Gastrocnemius medialis (tissue), 4 donors: ENCODE data around the gene FAM117B. TPM values are rescaled to one million over a fixed set of nuclear protein-coding genes. Genes with fewer than 3 reads are reported as not detected.

Experiments
- ATAC-seq, 2 donors: fragments of 150-250 bp; one replicate each; pipeline ENCODE4 v1.9.1; 2016
- DNase-seq, 2 donors: peaks; one replicate each; pipeline ENCODE4 v3.0.0-alpha.2; 2019
- H3K27ac ChIP-seq, 4 donors: fragments of 200-600 bp; sonication (generic); 1 replicate in 1 of 4; 2 replicates in 3 of 4; pipeline ENCODE4 v1.5.1; 2016 to 2018; ENCODE audit warnings: mild to moderate bottlenecking in 2 of 4, moderate library complexity in 1 of 4
- H3K27me3 ChIP-seq, 3 donors: fragments of 200-600 bp; sonication (generic) in 2 of 3; 1 replicate in 1 of 3; 2 replicates in 2 of 3; pipeline versions ENCODE4 v1.5.1 to v1.6.0; 2016 to 2019; ENCODE audit warnings: mild to moderate bottlenecking in 1 of 3, moderate library complexity in 1 of 3
- H3K36me3 ChIP-seq, 2 donors: fragments of 200-600 bp; sonication (generic) in 1 of 2; one replicate each; pipeline ENCODE4 v1.5.1; 2017 to 2018
- H3K4me1 ChIP-seq, 2 donors: fragments of 200-600 bp; sonication (generic) in 1 of 2; one replicate each; pipeline ENCODE4 v1.5.1; 2016 to 2017; ENCODE audit warnings: mild to moderate bottlenecking in 2 of 2
- H3K4me3 ChIP-seq, 4 donors: fragments of 200-600 bp; sonication (generic) in 3 of 4; 1 replicate in 1 of 4; 2 replicates in 3 of 4; pipeline ENCODE4 v1.5.1; 2016 to 2019; ENCODE audit warnings: mild to moderate bottlenecking in 2 of 4
- H3K9me3 ChIP-seq, 3 donors: fragments of 200-600 bp; sonication (generic) in 2 of 3; 1 replicate in 1 of 3; 2 replicates in 2 of 3; pipeline ENCODE4 v1.5.1; 2016 to 2019
- CTCF ChIP-seq, 5 experiments: fragments of 450-650 bp in 3 of 5; fragments of 200-600 bp in 2 of 5; sonication (generic) in 2 of 5; IDR thresholded peaks in 4 of 5; conservative IDR thresholded peaks in 1 of 5; 1 replicate in 4 of 5; 2 replicates in 1 of 5; pipeline ENCODE4 v1.5.1; 2016 to 2019; ENCODE audit warnings: antibody characterized with exemption in 5 of 5, mild to moderate bottlenecking in 3 of 5, moderate library complexity in 3 of 5
- POLR2A ChIP-seq, 2 donors: fragments of 450-650 bp; IDR thresholded peaks; one replicate each; pipeline ENCODE4 v1.6.1; 2017; ENCODE audit warnings: antibody characterized with exemption in 2 of 2, mild to moderate bottlenecking in 2 of 2, moderate library complexity in 2 of 2
- in situ Hi-C, 4 donors: fragments of 200-750 bp; cut with MboI; loops; one replicate each; pipeline versions ENCODE4 v1.15.0 to v1.8.0; 2017; ENCODE audit warnings: low sequenced_read_pairs in 4 of 4
- intact Hi-C: fragments of 100-400 bp; cut with DNase I; formaldehyde crosslinking; loops from one replicate; pipeline ENCODE4 v1.15.1; 2023; ENCODE audit warnings: low total_unique reads
- total RNA-seq, 4 donors: library from RNA; depleted of rRNA; stranded (reverse); fragments of >200 nt; gene quantifications; one replicate each; pipeline versions ENCODE4 v1.1.0 to v1.2.3, GENCODE V29; 2016

FAM117B gene
- total RNA-seq, 4 donors from 2014 or later = 1.5 to 4.5 (median 2.9) TPM

GRCh38 chr2:202749477-202749876, 114.7 kb downstream of the FAM117B start:
- intact Hi-C loops = no loop called here
- ATAC-seq = no peak
- in situ Hi-C loops = no loop called here

GRCh38 chr2:202750763-202751427, 116.1 kb downstream of the FAM117B start:
- Histone ChIP-seq H3K27me3 (no peaks in the 10 kb centered on the region), H3K4me3 (no peak overlapping the region), H3K36me3 (no peaks in the 10 kb centered on the region), H3K4me1 (no peaks in the 10 kb centered on the region), H3K27ac (no peak overlapping the region), H3K9me3 (no peaks in the 10 kb centered on the region)
- in situ Hi-C loops = no loop called here
- no peak for ATAC-seq
- TF ChIP-seq POLR2A (IDR thresholded peaks at IDR 0.05) (no peak), CTCF (IDR thresholded peaks at IDR 0.05 in 4 of 5, conservative IDR thresholded peaks at IDR 0.05 in 1 of 5) (no peak)
- intact Hi-C loops = no loop called here
- no peak for DNase-seq

More at GRCh38 chr2:202749477-202749876, 114.7 kb downstream of the FAM117B start:
- Histone ChIP-seq H3K27ac (no peak overlapping the region), H3K9me3 (no peaks in the 10 kb centered on the region), H3K4me1 (no peaks in the 10 kb centered on the region), H3K4me3 (no peak overlapping the region), H3K36me3 (peaks cover 0 to under 1% of the 10 kb centered on the region in 2 donors), H3K27me3 (no peaks in the 10 kb centered on the region)
- TF ChIP-seq POLR2A (IDR thresholded peaks at IDR 0.05) (no peak), CTCF (IDR thresholded peaks at IDR 0.05 in 4 of 5, conservative IDR thresholded peaks at IDR 0.05 in 1 of 5) (no peak)
- DNase-seq = no peak

- H3K9me3 ChIP-seq = no peaks in the 10 kb centered on the region
- H3K27me3 ChIP-seq = no peaks in the 10 kb centered on the region
- H3K4me3 ChIP-seq = no peak overlapping the region
- in situ Hi-C loops = no loop called here
- DNase-seq (no peak), ATAC-seq (no peak)
- H3K27ac ChIP-seq = no peak overlapping the region
- intact Hi-C loops = no loop called here
- H3K4me1 ChIP-seq = no peaks in the 10 kb centered on the region
- H3K36me3 ChIP-seq = peaks cover 0 to 5% of the 10 kb centered on the region in 2 donors
- TF ChIP-seq CTCF (IDR thresholded peaks at IDR 0.05 in 4 of 5, conservative IDR thresholded peaks at IDR 0.05 in 1 of 5) (no peak), POLR2A (IDR thresholded peaks at IDR 0.05) (no peak)
Observed at GRCh38 chr2:202752071-202752470, 117.3 kb downstream of the FAM117B start.

- H3K27me3 ChIP-seq = no peaks in the 10 kb centered on the region
- no peak overlapping the region for H3K4me3 ChIP-seq
- intact Hi-C loops (no loop called here), in situ Hi-C loops (no loop called here)
- DNase-seq (no peak), ATAC-seq (no peak)
- H3K4me1 ChIP-seq = no peaks in the 10 kb centered on the region
- peaks cover 0 to 15% of the 10 kb centered on the region in 2 donors for H3K36me3 ChIP-seq
- H3K9me3 ChIP-seq = no peaks in the 10 kb centered on the region
- no peak overlapping the region for H3K27ac ChIP-seq
- TF ChIP-seq CTCF (IDR thresholded peaks at IDR 0.05 in 4 of 5, conservative IDR thresholded peaks at IDR 0.05 in 1 of 5) (no peak), POLR2A (IDR thresholded peaks at IDR 0.05) (no peak)
Observed at GRCh38 chr2:202754936-202755335, 120.2 kb downstream of the FAM117B start.

GRCh38 chr2:202756598-202756997, 121.8 kb downstream of the FAM117B start:
- in situ Hi-C loops (no loop called here), intact Hi-C loops (no loop called here)
- H3K9me3 ChIP-seq = no peaks in the 10 kb centered on the region
- H3K27ac ChIP-seq = no peak overlapping the region
- H3K4me3 ChIP-seq = no peak overlapping the region
- H3K36me3 ChIP-seq = peaks cover 0 to 22% of the 10 kb centered on the region in 2 donors
- H3K27me3 ChIP-seq = no peaks in the 10 kb centered on the region
- DNase-seq (no peak), ATAC-seq (no peak)
- no peaks in the 10 kb centered on the region for H3K4me1 ChIP-seq
- no peak for TF ChIP-seq POLR2A (IDR thresholded peaks at IDR 0.05)
- TF ChIP-seq CTCF (IDR thresholded peaks at IDR 0.05 in 4 of 5, conservative IDR thresholded peaks at IDR 0.05 in 1 of 5) = no peak
